SU-DHL-6 (cell line): ENCODE results near the gene EXOC6B.

Experiments
- EZH2phosphoT487 ChIP-seq: fragments of 200-600 bp; sonication (generic), shearing (Covaris generic); conservative IDR thresholded peaks from 2 replicates; pipeline ENCODE4 v1.6.1; 2018; ENCODE audit warnings: mild to moderate bottlenecking, antibody characterized with exemption, low read length, moderate library complexity, mixed read lengths
- TF ChIP-seq, protein P1 (sequence below): fragments of 200-600 bp; sonication (generic); IDR thresholded peaks from one replicate; pipeline ENCODE4 v1.5.1; 2017; ENCODE audit warnings: antibody characterized with exemption, mild to moderate bottlenecking, low read length, moderate library complexity; ENCODE audit not compliant: insufficient read depth, poor library complexity, severe bottlenecking

DNA sequence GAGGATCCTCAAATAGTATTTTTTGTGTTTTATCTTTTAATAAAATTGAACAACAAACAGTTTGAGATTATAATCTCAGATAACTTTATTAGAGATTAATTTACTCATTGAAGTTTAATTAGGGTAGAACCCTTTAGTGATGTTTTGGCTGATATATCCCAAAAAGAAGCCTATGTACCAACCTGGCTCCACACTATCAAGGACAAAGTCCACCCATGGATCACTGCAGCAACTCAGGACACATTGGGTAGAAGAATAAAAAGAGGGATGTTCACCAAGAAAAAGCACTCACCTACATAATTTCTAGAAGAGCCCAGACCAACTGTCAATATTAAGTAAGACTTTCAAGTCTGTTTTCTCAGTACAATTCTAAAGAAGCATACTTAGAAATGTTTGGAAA, 112.9 kb downstream of the EXOC6B start:
- TF ChIP-seq, protein P1, sequence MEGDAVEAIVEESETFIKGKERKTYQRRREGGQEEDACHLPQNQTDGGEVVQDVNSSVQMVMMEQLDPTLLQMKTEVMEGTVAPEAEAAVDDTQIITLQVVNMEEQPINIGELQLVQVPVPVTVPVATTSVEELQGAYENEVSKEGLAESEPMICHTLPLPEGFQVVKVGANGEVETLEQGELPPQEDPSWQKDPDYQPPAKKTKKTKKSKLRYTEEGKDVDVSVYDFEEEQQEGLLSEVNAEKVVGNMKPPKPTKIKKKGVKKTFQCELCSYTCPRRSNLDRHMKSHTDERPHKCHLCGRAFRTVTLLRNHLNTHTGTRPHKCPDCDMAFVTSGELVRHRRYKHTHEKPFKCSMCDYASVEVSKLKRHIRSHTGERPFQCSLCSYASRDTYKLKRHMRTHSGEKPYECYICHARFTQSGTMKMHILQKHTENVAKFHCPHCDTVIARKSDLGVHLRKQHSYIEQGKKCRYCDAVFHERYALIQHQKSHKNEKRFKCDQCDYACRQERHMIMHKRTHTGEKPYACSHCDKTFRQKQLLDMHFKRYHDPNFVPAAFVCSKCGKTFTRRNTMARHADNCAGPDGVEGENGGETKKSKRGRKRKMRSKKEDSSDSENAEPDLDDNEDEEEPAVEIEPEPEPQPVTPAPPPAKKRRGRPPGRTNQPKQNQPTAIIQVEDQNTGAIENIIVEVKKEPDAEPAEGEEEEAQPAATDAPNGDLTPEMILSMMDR, result no peak
- no peak for TF ChIP-seq EZH2phosphoT487
